HepG2 (cell line): Measurements from ENCODE around the gene BCAS4. TPM values are rescaled to one million over a fixed set of nuclear protein-coding genes. Genes with fewer than 3 reads are reported as not detected.

Source experiments
- CBX2 ChIP-seq, 2 experiments: fragments of 200-600 bp in 1 of 2; sonication (generic); formaldehyde crosslinking in 1 of 2; IDR thresholded peaks; 2 replicates each; pipeline versions ENCODE4 v1.7.0 to v1.8.1; 2018 to 2022; ENCODE audit warnings: low read depth in 2 of 2, low read length in 1 of 2, mild to moderate bottlenecking in 1 of 2, missing genetic modification reagents in 1 of 2
- DPF2 ChIP-seq: sonication (generic); formaldehyde crosslinking; IDR thresholded peaks from 2 replicates; pipeline ENCODE4 v1.4.0; 2020; ENCODE audit warnings: mild to moderate bottlenecking, low read depth, missing genetic modification reagents, borderline replicate concordance
- ESRRA ChIP-seq: sonication (generic); formaldehyde crosslinking; IDR thresholded peaks from 2 replicates; pipeline ENCODE4 v1.5.1; 2020; ENCODE audit warnings: mild to moderate bottlenecking, low read depth, missing genetic modification reagents
- HIC2 ChIP-seq: sonication (generic); formaldehyde crosslinking; IDR thresholded peaks from 2 replicates; pipeline ENCODE4 v1.9.0; 2022; ENCODE audit warnings: low read depth, missing genetic modification reagents
- KAT8 ChIP-seq: IDR thresholded peaks from 2 replicates; pipeline ENCODE4 v1.6.1; 2016; ENCODE audit warnings: missing genetic modification reagents, missing compliant biosample characterization
- KDM1A ChIP-seq: IDR thresholded peaks from 2 replicates; pipeline ENCODE4 v1.6.1; 2016; ENCODE audit warnings: missing compliant biosample characterization
- LCORL ChIP-seq, 2 experiments: fragments of 450-650 bp in 1 of 2; sonication (generic) in 1 of 2; formaldehyde crosslinking in 1 of 2; IDR thresholded peaks; 2 replicates each; pipeline versions ENCODE4 v1.5.0 to v1.6.1; 2017 to 2020; ENCODE audit warnings: antibody characterized with exemption in 1 of 2, missing genetic modification reagents in 1 of 2
- NCOA1 ChIP-seq: sonication (generic); formaldehyde crosslinking; IDR thresholded peaks from 2 replicates; pipeline ENCODE4 v1.9.0; 2021; ENCODE audit warnings: missing genetic modification reagents
- RARG ChIP-seq: sonication (generic); formaldehyde crosslinking; IDR thresholded peaks from 2 replicates; pipeline ENCODE4 v1.4.0; 2020; ENCODE audit warnings: low read depth, mild to moderate bottlenecking, missing genetic modification reagents
- REPIN1 ChIP-seq: sonication (generic); formaldehyde crosslinking; IDR thresholded peaks from 2 replicates; pipeline ENCODE4 v1.8.0; 2022; ENCODE audit warnings: missing genetic modification reagents, low read depth, mild to moderate bottlenecking, borderline replicate concordance
- TRIM24 ChIP-seq: sonication (generic); formaldehyde crosslinking; IDR thresholded peaks from 2 replicates; pipeline ENCODE4 v1.8.0; 2022; ENCODE audit warnings: mild to moderate bottlenecking, missing genetic modification reagents
- XBP1 ChIP-seq: sonication (generic); formaldehyde crosslinking; IDR thresholded peaks from 2 replicates; pipeline ENCODE4 v1.5.0; 2020; ENCODE audit warnings: missing genetic modification reagents
- ZEB1 ChIP-seq: IDR thresholded peaks from 2 replicates; pipeline ENCODE4 v1.6.1; 2012; ENCODE audit warnings: mild to moderate bottlenecking, low read depth, inconsistent platforms; ENCODE audit not compliant: insufficient replicate concordance
- ZNF281 ChIP-seq: sonication (generic); formaldehyde crosslinking; IDR thresholded peaks from 2 replicates; pipeline ENCODE4 v1.4.0; 2020; ENCODE audit warnings: missing genetic modification reagents, borderline replicate concordance
- ZNF512 ChIP-seq: sonication (generic); formaldehyde crosslinking; IDR thresholded peaks from 2 replicates; pipeline ENCODE4 v1.4.0; 2020; ENCODE audit warnings: mild to moderate bottlenecking, missing genetic modification reagents
- ZNF619 ChIP-seq: sonication (generic); formaldehyde crosslinking; IDR thresholded peaks from 2 replicates; pipeline ENCODE4 v1.4.0; 2020; ENCODE audit warnings: mild to moderate bottlenecking, missing genetic modification reagents
- ZNF644 ChIP-seq: IDR thresholded peaks from 2 replicates; pipeline ENCODE4 v1.6.1; 2016; ENCODE audit warnings: low read depth
- ZNF691 ChIP-seq: sonication (generic); formaldehyde crosslinking; IDR thresholded peaks from 2 replicates; pipeline ENCODE4 v1.4.0; 2020; ENCODE audit warnings: missing genetic modification reagents, low read depth, mild to moderate bottlenecking, borderline replicate concordance
- ZNF740 ChIP-seq: sonication (generic); formaldehyde crosslinking; IDR thresholded peaks from 2 replicates; pipeline ENCODE4 v1.4.0; 2020; ENCODE audit warnings: missing genetic modification reagents
- ZNF775 ChIP-seq: sonication (generic); formaldehyde crosslinking; IDR thresholded peaks from 2 replicates; pipeline ENCODE4 v1.4.0; 2020; ENCODE audit warnings: missing genetic modification reagents, mild to moderate bottlenecking, moderate library complexity, borderline replicate concordance
- ZSCAN12 ChIP-seq: sonication (generic); formaldehyde crosslinking; IDR thresholded peaks from 2 replicates; pipeline ENCODE4 v1.9.0; 2021; ENCODE audit warnings: mild to moderate bottlenecking, missing genetic modification reagents
- polyA plus RNA-seq, 8 experiments: library from polyadenylated mRNA; depleted of rRNA in 3 of 8; stranded (reverse) in 7 of 8; unstranded in 1 of 8; fragments of >200 nt; fragmentation: Illumina TruSeq in 4 of 8; extraction: Trizol in 4 of 8; gene quantifications; 2 replicates each; pipeline versions ENCODE4 v1.2.1 to v1.2.3, GENCODE V29; 2011 to 2016; ENCODE audit warnings: low read depth in 4 of 8, missing spikeins in 1 of 8, mixed read lengths in 1 of 8; ENCODE audit not compliant: insufficient read depth in 1 of 8
- total RNA-seq, 5 experiments: library from RNA; depleted of rRNA; stranded (reverse); fragments of >200 nt; fragmentation: Illumina TruSeq; extraction: Trizol; gene quantifications; 2 replicates each; pipeline ENCODE4 v1.2.3, GENCODE V29; 2016; ENCODE audit warnings: low read depth in 1 of 5

The BCAS4 gene
- total and polyA plus RNA-seq, 2 of the 13 experiments (the other 11 are each of a cell fraction or from before 2014, with no cell fraction given) = 7.2 to 8.0 TPM

GRCh38 chr20:50746138-50746940, 48.5 kb upstream of the BCAS4 start (continued):
- TF ChIP-seq HIC2 (CRISPR knock-in tag) = no peak
- TF ChIP-seq DPF2 = peak; percentile 85; the same call in 1 of the 2 replicates
- peak; percentile 100 for TF ChIP-seq LCORL (IDR thresholded peaks at IDR 0.05)
- TF ChIP-seq LCORL (CRISPR knock-in tag; IDR thresholded peaks at IDR 0.05) = peak; percentile 90
- no peak for TF ChIP-seq ZNF281 (CRISPR knock-in tag)
- TF ChIP-seq ZNF691 (CRISPR knock-in tag) = peak; percentile 88; the same call in 1 of the 2 replicates
- TF ChIP-seq ZNF740 = no peak
- TF ChIP-seq NCOA1 (CRISPR knock-in tag) = no peak; the same call in 1 of the 2 replicates
- TF ChIP-seq RARG (CRISPR knock-in tag) = no peak
- TF ChIP-seq CBX2 (IDR thresholded peaks at IDR 0.05; ENCODE audit: low read depth, low read length) = no peak
- TF ChIP-seq CBX2 (CRISPR knock-in tag; IDR thresholded peaks at IDR 0.05; ENCODE audit: low read depth) = no peak
- no peak for TF ChIP-seq TRIM24 (CRISPR knock-in tag)
- peak; percentile 91 for TF ChIP-seq KDM1A (CRISPR knock-in tag)
- TF ChIP-seq ESRRA (CRISPR knock-in tag) = peak; percentile 75; the same call in 1 of the 2 replicates
- TF ChIP-seq ZNF775 (CRISPR knock-in tag) = no peak
- TF ChIP-seq ZNF512 (CRISPR knock-in tag) = no peak
- no peak for TF ChIP-seq ZSCAN12 (CRISPR knock-in tag)
- no peak for TF ChIP-seq REPIN1 (CRISPR knock-in tag)
- TF ChIP-seq ZEB1 = peak; percentile 95
- TF ChIP-seq XBP1 = no peak
- peak; percentile 62; the same call in 1 of the 2 replicates for TF ChIP-seq KAT8 (CRISPR knock-in tag)
- no peak for TF ChIP-seq ZNF619 (CRISPR knock-in tag)
- TF ChIP-seq ZNF644 (CRISPR knock-in tag) = no peak; the same call in 1 of the 2 replicates
